Measurements from ENCODE around the gene PFKFB2. TPM values are rescaled to one million over a fixed set of nuclear protein-coding genes. Genes with fewer than 3 reads are reported as not detected.

PFKFB2 gene
- polyA plus RNA-seq, 1 donor (not counting 4 experiments of a cell fraction or from before 2014, with no cell fraction given): 12.2 TPM

DNA sequence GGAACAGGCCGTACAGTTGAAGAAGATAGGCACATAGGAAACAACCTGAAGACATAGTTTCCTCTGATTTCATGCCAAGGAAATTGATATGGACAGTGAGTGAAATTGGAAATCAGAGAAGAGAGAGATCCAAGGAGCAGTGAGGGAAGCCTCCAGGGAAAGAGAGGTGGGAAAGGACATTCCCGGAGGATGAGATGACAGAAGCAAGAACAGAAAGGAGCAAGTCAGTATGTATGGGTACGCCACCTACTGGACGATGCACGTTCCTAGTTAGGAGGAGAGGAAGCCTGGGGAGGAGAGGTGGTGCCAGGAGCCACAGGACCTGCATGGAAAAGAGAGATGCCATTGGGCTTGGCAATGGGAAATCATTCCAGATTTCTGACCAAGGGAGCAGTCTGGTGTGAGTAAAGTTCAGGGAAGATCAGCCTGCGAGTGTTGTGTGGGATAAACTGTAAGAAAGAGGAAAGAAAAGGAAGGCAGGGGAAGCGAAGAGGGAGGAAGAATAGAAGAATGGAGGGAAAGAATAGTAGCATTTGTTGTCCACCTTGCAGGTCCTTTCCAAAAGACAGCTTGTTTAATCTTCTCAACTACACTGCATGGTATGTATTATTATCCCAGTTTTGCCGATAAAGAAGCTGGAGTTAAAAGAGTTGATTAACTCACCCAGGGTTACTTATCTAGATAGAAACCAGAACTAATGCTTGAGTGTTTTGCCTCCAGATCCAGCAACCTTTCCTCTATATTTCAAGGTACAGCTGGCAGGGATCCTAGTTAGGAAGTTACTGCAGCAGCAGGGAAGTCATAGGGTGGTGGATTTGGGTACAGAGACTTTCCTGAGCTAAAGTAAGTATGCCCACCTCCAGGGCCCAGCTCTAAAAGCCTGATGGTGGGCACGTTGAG lies 47.9 kb upstream of the PFKFB2 start:
- TF ChIP-seq, protein P1, sequence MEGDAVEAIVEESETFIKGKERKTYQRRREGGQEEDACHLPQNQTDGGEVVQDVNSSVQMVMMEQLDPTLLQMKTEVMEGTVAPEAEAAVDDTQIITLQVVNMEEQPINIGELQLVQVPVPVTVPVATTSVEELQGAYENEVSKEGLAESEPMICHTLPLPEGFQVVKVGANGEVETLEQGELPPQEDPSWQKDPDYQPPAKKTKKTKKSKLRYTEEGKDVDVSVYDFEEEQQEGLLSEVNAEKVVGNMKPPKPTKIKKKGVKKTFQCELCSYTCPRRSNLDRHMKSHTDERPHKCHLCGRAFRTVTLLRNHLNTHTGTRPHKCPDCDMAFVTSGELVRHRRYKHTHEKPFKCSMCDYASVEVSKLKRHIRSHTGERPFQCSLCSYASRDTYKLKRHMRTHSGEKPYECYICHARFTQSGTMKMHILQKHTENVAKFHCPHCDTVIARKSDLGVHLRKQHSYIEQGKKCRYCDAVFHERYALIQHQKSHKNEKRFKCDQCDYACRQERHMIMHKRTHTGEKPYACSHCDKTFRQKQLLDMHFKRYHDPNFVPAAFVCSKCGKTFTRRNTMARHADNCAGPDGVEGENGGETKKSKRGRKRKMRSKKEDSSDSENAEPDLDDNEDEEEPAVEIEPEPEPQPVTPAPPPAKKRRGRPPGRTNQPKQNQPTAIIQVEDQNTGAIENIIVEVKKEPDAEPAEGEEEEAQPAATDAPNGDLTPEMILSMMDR (optimal IDR thresholded peaks at IDR 0.05 in 1 of 3, IDR thresholded peaks at IDR 0.05 in 1 of 3, conservative IDR thresholded peaks at IDR 0.05 in 1 of 3; ENCODE audit: extremely low read depth in 1 of 3, insufficient read depth in 2 of 3, low read length in 3 of 3): peak; percentile 88 to 98 (median 96)
- no peak for TF ChIP-seq EZH2 (IDR thresholded peaks at IDR 0.05; ENCODE audit: low read length)
- FAIRE-seq (peak; percentile 78), DNase-seq (ENCODE audit: low read depth, low spot score) (no peak)
- Histone ChIP-seq H3K36me3 (ENCODE audit: control insufficient read depth in 2 of 2, extremely low read depth in 1 of 2, insufficient read depth in 2 of 2, low read length in 2 of 2) (no peaks in the 10 kb centered on the region), H4K20me1 (ENCODE audit: control insufficient read depth, extremely low read depth, insufficient read depth, low read length) (no peaks in the 10 kb centered on the region), H3K4me3 (ENCODE audit: control insufficient read depth in 2 of 3, extremely low read depth in 1 of 3, insufficient read depth in 2 of 3, low read depth in 1 of 3, low read length in 3 of 3) (no peak overlapping the region), H3K27ac (ENCODE audit: control insufficient read depth, insufficient read depth, low read length) (peak overlapping the region; percentile 97), H3K9ac (ENCODE audit: control insufficient read depth, extremely low read depth, insufficient read depth, low read length) (no peak overlapping the region), H3K79me2 (ENCODE audit: control insufficient read depth, insufficient read depth, low read length) (no peaks in the 10 kb centered on the region), H3K9me1 (ENCODE audit: control insufficient read depth, extremely low read depth, insufficient read depth, low read length) (no peaks in the 10 kb centered on the region), H2AFZ (ENCODE audit: control insufficient read depth, low read length) (peak overlapping the region; percentile 35), H3K27me3 (ENCODE audit: control insufficient read depth, extremely low read depth, insufficient read depth, low read length) (no peaks in the 10 kb centered on the region), H3K9me3 (ENCODE audit: control insufficient read depth, low read depth, low read length) (peaks cover 3% of the 10 kb centered on the region), H3K4me2 (ENCODE audit: control insufficient read depth, extremely low read depth, insufficient read depth, low read depth, low read length) (no peak overlapping the region), H3K4me1 (ENCODE audit: control insufficient read depth, extremely low read depth, insufficient read depth, low read length) (peaks cover 65% of the 10 kb centered on the region)
- dilution Hi-C loops (cut with MboI; ENCODE audit: extremely low pct_ligation_motif_present, low sequenced_read_pairs): no loop called here

DNA sequence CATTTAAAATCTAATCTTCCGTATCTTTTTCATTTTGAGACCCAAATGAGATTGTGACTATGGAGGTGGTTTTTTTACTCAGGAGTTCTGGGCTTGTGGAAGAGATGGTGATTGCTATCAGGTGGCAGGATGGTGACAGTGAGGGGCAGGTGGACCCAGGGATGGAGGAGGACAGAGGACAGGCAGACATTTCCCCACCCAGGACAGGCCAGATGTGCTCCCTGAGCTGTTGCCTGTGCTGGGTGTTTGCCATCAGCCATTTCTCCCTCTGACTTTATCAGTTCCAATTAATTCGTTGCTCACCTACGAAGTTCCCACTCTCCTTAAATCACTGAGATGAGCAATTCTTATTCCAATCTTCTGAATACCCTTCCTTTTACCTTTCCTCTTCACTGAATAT lies 47.0 kb upstream of the PFKFB2 start:
- Histone ChIP-seq H4K20me1 (ENCODE audit: control insufficient read depth, extremely low read depth, insufficient read depth, low read length) (no peaks in the 10 kb centered on the region), H3K4me3 (ENCODE audit: control insufficient read depth in 2 of 3, extremely low read depth in 1 of 3, insufficient read depth in 2 of 3, low read depth in 1 of 3, low read length in 3 of 3) (no peak overlapping the region), H3K36me3 (ENCODE audit: control insufficient read depth in 2 of 2, extremely low read depth in 1 of 2, insufficient read depth in 2 of 2, low read length in 2 of 2) (no peaks in the 10 kb centered on the region), H3K4me2 (ENCODE audit: control insufficient read depth, extremely low read depth, insufficient read depth, low read depth, low read length) (no peak overlapping the region), H3K79me2 (ENCODE audit: control insufficient read depth, insufficient read depth, low read length) (no peaks in the 10 kb centered on the region), H3K9me1 (ENCODE audit: control insufficient read depth, extremely low read depth, insufficient read depth, low read length) (no peaks in the 10 kb centered on the region), H3K9me3 (ENCODE audit: control insufficient read depth, low read depth, low read length) (peaks cover 3% of the 10 kb centered on the region), H3K27me3 (ENCODE audit: control insufficient read depth, extremely low read depth, insufficient read depth, low read length) (no peaks in the 10 kb centered on the region), H3K4me1 (ENCODE audit: control insufficient read depth, extremely low read depth, insufficient read depth, low read length) (peaks cover 65% of the 10 kb centered on the region), H3K9ac (ENCODE audit: control insufficient read depth, extremely low read depth, insufficient read depth, low read length) (no peak overlapping the region), H3K27ac (ENCODE audit: control insufficient read depth, insufficient read depth, low read length) (peak overlapping the region; percentile 97), H2AFZ (ENCODE audit: control insufficient read depth, low read length) (no peak overlapping the region)
- FAIRE-seq (no peak), DNase-seq (ENCODE audit: low read depth, low spot score) (no peak)
- TF ChIP-seq EZH2 (IDR thresholded peaks at IDR 0.05; ENCODE audit: low read length): no peak
- TF ChIP-seq, protein P1 (optimal IDR thresholded peaks at IDR 0.05 in 1 of 3, IDR thresholded peaks at IDR 0.05 in 1 of 3, conservative IDR thresholded peaks at IDR 0.05 in 1 of 3; ENCODE audit: extremely low read depth in 1 of 3, insufficient read depth in 2 of 3, low read length in 3 of 3): no peak
- dilution Hi-C loops (cut with MboI; ENCODE audit: extremely low pct_ligation_motif_present, low sequenced_read_pairs): no loop called here
